DMS53 treated with DMSO at 0.1 percent for 48 hours (cell line): ENCODE results near the gene GSTT2B.
"Not testable (repeated sequence)": the region's sequence is repeated elsewhere in the genome, so short reads cannot be mapped to it uniquely, and the experiment has no call there.

Experiments used
- DNase-seq: peaks from one replicate; lab custom pipeline; 2025; ENCODE audit not compliant: unreplicated experiment; lab: John Stamatoyannopoulos, UW

GSTT2B gene

GRCh38 chr22:23961084-23961771 is at the start of gene GSTT2B:
Gene GSTT2B, minus strand, starts transcription at chr22:23961195. Its CDS starts 64 bp downstream, at chr22:23961131.
- DNase-seq = not testable (repeated sequence)

GRCh38 chr22:24010018-24010391 is 49.0 kb upstream of the GSTT2B start:
- no peak for DNase-seq

GRCh38 chr22:24009227-24010017 is 48.4 kb upstream of the GSTT2B start:
- no peak for DNase-seq

GRCh38 chr22:24008381-24009226 is 47.6 kb upstream of the GSTT2B start:
- no peak for DNase-seq

- no peak for DNase-seq
Observed at GRCh38 chr22:24008022-24008283, 47.0 kb upstream of the GSTT2B start.

- DNase-seq = no peak
Observed at GRCh38 chr22:24007253-24008021, 46.4 kb upstream of the GSTT2B start.

GRCh38 chr22:24006914-24007214 is 45.9 kb upstream of the GSTT2B start:
- no peak for DNase-seq

GRCh38 chr22:24006207-24006913 is 45.4 kb upstream of the GSTT2B start:
- DNase-seq = no peak

- DNase-seq = no peak
Observed at GRCh38 chr22:24005201-24005600, 44.2 kb upstream of the GSTT2B start, which contains the start of gene GSTT4. Gene GSTT4, minus strand, starts transcription at chr22:24005453. Its CDS starts 97 bp downstream, at chr22:24005356.

GRCh38 chr22:24003887-24004286 is 42.9 kb upstream of the GSTT2B start:
- DNase-seq = no peak

GRCh38 chr22:24002851-24003250 is 41.9 kb upstream of the GSTT2B start:
- no peak for DNase-seq

GRCh38 chr22:24002272-24002671 is 41.3 kb upstream of the GSTT2B start:
- no peak for DNase-seq

GRCh38 chr22:24001314-24001713 is 40.3 kb upstream of the GSTT2B start:
- no peak for DNase-seq

- not testable (repeated sequence) for DNase-seq
Observed at GRCh38 chr22:23999779-24000178, 38.8 kb upstream of the GSTT2B start.

GRCh38 chr22:23997092-23997491 is 36.1 kb upstream of the GSTT2B start:
- no peak for DNase-seq

- not testable (repeated sequence) for DNase-seq
Observed at GRCh38 chr22:23993581-23994177, 32.7 kb upstream of the GSTT2B start.

GRCh38 chr22:23993080-23993479 is 32.1 kb upstream of the GSTT2B start:
- not testable (repeated sequence) for DNase-seq

GRCh38 chr22:23989583-23990244 is 28.7 kb upstream of the GSTT2B start:
- DNase-seq = not testable (repeated sequence)

GRCh38 chr22:23986538-23987178 is 25.7 kb upstream of the GSTT2B start:
- not testable (repeated sequence) for DNase-seq
